Umbilical cord (tissue), 2 donors: ENCODE results near the gene SEC31A. TPM values are rescaled to one million over a fixed set of nuclear protein-coding genes. Genes with fewer than 3 reads are reported as not detected.
A peak's percentile ranks its signal among the peaks of the same experiment; 100 is the strongest.
"Not testable (repeated sequence)": the region's sequence is repeated elsewhere in the genome, so short reads cannot be mapped to it uniquely, and the experiment has no call there.

ENCODE experiments used
- DNase-seq: peaks from one replicate; pipeline ENCODE4 v3.0.0-alpha.2; 2015; ENCODE audit warnings: low spot score
- total RNA-seq: library from RNA; depleted of rRNA; stranded (reverse); fragments of >200 nt; gene quantifications from one replicate; pipeline ENCODE4 v1.2.3, GENCODE V29; 2014; ENCODE audit warnings: low replicate concordance; ENCODE audit not compliant: insufficient read depth

The SEC31A gene
- 351 TPM for total RNA-seq

DNA sequence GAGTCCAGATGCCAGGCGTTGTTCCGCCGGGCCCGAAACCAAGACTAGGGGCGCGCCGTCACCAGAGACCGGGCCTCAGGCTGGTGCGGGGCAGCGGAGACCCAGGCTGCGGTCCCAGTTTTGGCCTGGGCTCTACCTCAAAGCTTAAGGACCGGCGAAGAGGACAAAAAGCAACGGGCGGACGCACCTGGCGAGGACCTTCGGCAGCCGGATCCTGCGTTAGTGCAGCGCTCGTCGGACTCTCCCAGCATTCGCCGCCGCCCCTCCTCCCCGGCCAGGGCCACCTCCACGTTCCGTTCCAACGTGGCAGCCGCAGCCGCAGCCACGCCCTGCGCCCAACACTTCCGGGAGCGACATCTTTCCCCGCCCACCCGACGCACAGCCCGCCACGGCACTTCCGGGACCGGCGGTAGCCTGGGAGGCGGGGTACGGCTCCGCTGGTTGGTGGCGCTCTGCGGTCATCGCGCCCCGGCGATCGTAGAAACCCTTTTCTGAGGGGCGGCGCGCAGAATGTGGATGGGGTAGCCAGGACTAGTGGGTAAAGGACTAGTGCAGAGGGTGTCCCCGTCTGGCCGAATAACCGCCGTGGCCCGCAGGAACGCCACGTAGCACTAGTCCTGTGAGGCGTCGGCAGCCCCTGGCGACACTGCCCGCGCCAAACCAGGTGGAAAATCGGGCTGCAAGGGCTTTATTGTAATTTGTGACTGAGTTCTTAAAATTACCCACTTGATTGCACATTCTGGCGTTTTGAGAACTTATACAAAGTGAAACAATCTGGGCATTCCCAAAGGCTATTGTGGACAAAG lies at the start of gene SEC31A:
SEC31A (minus strand) TSS at position 253 of the 806 bp plus-strand sequence. CDS start 9,217 bp downstream, outside the sequence.
- DNase-seq: peak; percentile 97

GRCh38 chr4:82939414-82939813 lies 48.5 kb upstream of the SEC31A start:
- DNase-seq: no peak

DNA sequence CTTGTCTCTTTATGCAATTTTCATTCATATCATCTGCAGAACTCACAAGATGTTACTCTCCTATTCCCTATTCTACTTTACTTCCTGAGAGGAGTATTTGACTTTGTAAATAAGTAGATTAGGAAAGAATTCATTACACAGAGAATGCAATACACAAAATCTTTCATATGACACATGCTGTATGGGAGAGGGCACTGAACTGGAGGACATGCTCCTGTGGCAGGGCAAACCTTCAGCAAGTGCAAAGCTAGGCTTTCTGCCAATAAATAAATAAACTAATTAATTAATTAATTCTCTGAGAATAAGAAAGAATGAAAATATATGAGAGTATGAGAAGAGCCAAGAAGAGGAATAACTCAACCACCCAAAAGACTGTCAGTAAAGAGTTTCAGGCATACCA lies 43.5 kb upstream of the SEC31A start:
- no peak for DNase-seq

GRCh38 chr4:82930848-82931755 lies 40.1 kb upstream of the SEC31A start:
- no peak for DNase-seq

- no peak for DNase-seq
Observed at GRCh38 chr4:82921795-82922194, 30.8 kb upstream of the SEC31A start.

DNA sequence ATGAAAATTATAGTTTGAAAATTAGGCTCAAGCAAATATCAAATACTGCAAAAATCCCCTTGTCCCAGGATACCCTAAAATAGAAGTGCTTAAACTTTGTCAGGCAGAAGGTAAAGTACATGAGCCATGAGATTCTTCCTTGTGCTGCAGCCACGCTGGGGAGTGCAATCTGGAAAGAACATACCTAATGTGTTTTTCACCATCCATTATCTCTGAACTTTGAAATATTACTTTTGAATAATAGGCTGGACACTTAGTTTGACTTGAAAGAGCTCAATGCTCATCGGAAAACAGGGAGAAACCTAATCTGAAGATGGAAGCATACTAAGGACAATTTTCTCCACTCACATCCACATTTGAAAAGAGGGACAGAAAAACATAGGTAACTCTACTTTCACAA lies 28.4 kb upstream of the SEC31A start:
- DNase-seq: no peak

DNA sequence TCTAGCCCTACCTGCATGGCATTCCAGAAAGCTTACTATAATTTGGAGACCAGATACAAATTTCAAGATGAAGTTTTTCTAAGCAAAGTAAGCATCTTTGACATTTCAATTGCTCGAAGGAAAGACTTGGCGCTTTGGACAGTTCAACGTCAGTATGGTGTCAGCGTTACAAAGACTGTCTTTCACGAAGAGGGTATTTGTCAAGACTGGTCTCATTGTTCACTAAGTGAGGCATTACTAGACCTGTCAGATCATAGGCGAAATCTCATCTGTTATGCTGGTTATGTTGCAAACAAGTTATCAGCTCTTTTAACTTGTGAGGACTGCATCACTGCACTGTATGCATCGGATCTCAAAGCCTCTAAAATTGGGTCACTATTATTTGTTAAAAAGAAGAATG lies 27.1 kb upstream of the SEC31A start:
- DNase-seq: no peak

DNA sequence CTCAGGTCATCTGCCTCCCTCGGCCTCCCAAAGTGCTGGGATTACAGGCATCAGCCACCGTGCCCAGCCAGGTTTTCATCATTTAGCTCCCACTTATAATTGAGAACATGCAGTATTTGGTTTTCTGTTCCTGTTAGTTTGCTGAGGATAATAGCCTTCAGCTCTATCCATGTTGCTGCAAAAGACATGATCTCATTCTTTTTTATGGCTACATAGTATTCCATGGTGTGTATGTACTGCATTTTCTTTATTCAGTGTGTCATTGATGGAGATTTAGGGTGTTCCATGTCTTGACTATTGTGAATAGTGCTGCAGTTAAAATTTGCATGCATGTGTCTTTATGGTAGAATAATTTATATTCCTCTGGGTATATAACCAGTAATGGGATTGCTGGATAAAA lies 23.0 kb upstream of the SEC31A start:
- DNase-seq: not testable (repeated sequence)

DNA sequence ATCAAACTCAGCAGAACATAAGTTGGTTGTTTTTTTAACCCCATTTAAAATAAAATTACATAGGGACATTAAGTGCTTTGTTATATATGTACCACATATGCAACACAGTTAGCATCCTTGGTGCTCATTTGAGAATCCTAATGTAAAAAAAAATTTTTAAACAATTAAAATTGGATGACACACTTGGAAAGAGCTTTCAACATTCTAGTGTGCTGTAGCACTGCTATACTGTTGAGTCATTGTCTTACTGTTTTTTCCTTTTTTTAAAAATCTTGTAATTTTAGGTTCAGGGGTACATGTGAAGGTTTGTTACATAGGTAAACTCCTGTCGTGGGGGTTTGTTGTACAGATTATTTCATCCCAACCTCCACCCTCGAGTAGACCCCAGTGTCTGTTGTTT lies 22.4 kb upstream of the SEC31A start:
- no peak for DNase-seq

DNA sequence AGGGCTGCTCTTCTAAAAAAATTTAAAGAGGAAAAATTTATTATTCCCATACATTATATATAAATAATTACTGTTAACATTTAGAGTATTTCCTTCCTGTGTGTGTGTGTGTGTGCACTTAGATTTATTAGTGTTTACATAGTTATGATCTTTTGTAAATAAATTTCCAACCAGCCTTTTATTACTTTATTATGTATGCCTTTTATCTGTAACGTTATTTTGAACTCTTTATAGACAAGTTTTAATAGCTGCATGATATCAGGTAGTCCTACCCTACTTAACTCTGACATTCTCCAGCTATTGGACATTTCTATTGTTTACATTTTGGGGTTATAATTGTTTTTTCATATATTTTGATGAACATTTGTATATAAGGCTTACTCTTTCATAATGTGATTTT lies 18.4 kb upstream of the SEC31A start:
- no peak for DNase-seq

DNA sequence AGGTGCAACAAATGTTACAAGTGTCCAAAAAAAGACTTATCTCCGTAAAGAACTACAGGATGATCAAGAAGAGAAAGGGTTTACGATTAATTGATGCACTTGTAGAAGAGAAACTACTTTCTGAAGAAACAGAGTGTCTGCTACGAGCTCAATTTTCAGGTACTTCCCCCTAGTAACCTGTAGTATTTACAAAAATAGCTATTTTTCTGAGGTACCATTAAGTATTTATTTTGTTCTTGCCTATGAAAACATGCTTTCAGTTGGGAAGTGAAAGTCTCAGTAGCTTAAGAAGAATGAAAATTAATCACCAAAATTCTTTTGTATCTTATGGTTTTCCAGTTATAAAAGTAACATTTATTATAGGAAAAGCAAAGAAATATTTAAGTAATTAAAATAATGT lies 15.5 kb upstream of the SEC31A start:
- DNase-seq: no peak

- no peak for DNase-seq
Observed at GRCh38 chr4:82905205-82905604, 14.3 kb upstream of the SEC31A start.

- no peak for DNase-seq
Observed at GRCh38 chr4:82903737-82904136, 12.8 kb upstream of the SEC31A start.

GRCh38 chr4:82901183-82901718 lies 10.3 kb upstream of the SEC31A start:
- no peak for DNase-seq

DNA sequence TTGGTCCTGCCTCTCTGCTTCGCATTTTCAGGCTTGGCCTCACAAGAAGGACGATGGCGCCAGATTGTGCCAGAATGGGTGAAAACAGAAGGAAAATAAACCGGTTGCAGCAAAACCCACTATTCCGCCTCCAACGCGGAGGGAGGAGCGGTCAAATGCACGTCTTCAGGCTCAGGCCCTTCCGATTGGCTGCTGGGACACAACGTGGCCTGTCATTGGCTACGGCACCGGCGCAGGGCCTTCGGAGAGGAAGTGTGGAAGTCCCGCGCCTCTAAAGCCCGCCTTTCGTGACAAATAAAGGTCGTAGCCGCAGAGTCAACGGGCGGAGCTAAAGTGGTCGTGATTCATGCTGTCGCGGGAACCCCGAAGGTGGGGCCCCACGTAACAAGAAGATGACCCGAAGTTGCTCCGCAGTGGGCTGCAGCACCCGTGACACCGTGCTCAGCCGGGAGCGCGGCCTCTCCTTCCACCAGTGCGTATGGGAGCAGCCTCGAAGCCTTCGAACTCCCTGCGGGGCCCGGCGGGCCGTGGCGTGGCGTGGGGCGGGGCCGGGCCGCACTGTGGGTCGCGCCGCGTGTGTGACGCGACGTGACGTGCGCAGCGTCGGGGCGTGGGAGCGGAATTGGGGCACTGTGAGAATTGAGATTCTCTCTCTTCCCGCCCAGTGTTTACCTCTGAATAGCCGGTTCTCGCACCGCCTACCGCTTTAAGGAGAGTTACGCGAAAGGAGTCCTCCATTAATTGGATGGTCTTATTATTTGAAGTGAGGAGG lies 9.6 kb upstream of the SEC31A start, which contains the start of gene THAP9:
THAP9 (plus strand) TSS at position 325 of the 772 bp plus-strand sequence; CDS start at position 393, 68 bp downstream.
- DNase-seq: peak; percentile 100

DNA sequence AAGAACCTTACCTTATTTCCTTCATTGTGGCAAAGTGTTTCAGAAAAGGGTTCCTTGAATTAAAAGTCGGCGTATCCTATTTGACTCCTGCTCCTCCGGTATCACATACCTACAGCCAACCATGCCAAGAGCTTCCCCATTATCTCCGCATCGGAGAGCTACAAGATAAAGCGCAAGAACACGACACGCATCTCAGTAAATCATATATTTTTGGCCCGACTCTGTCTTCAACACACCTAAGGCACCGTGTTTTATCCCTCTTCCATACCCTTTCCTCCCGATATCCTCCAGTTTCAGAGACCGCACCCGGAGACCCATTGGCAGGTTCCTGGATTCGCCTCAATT lies 9.1 kb upstream of the SEC31A start:
- no peak for DNase-seq

DNA sequence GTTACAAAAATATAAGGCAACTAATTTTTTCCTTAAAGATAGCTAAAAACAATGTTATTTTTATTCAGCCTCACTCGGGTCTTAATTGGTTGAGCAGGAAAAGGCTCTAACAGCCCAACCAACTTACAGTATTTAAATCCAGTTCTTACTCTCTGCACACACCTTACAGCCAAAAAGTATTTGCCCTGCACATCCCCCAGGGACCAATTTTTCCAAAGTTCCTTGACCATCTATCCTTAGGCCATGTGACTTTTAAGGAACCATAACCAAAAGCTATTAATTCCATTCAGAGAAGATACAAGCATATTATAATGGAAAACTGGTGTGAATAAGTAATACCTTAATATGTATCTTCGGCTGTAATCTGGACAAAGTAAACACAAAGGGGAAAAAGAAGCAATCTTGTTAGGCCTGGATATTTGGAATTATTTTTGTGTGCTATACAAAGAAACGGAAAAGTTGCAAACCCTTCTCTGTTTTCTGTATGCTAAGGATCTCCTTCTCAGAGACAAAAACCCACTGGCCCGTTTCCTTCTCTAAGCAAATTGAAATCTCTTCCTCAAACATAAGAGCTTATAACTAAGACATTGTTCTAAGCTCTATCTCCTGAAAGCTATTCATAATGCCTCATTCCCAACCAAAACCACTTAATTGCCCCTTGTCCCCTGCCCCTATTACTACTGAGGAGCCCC lies 8.6 kb upstream of the SEC31A start:
- DNase-seq: no peak

GRCh38 chr4:82898322-82899243 lies 7.6 kb upstream of the SEC31A start:
- DNase-seq: peak; percentile 39

DNA sequence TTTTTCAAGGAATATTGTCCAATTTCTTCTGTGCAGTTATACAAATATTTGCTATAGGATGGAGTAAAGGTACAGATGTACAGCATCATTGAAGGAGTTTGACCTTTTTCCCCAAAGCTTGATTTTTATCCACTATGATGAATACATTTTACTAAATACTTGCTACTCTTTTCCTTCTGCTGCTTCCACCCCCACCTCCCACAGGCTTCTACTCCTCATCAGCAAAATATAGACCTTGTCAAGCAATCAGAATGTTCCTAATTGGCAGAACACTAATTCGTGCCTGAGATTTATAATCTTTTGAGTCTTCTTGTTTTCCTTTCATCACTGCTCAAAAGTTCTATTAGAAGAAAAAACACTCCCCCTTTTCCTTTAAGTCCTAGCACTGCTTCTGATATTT lies 5.8 kb upstream of the SEC31A start:
- DNase-seq: no peak

DNA sequence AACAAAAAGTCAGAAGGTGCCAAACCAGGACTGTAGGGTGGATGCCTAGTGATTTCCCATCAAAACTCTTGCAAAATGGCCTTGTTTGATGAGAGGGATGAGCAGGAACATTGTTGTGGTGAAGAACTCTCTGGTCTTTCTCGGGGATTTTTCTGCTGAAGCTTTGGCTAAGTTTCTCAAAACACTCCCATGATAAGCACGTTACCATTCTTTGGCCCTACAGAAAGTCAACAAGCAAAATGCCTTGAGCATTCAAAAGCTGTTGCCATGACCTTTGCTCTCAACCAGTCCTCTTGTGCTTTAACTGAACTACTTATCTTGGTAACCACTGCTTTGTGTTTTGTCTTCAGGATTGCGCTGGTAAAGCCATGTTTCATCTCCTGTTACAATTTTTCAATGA lies 3.0 kb upstream of the SEC31A start:
- DNase-seq: no peak
